GM21786 (cell line): ENCODE data around the gene MEGF6.

Experiments used
- ATAC-seq: cut with Tn5 transposase; IDR thresholded peaks from one replicate; pipeline ENCODE4 v1.9.1; 2021; ENCODE audit not compliant: unreplicated experiment

The MEGF6 gene

GRCh38 chr1:3491291-3492246, 119.7 kb downstream of the MEGF6 start:
- ATAC-seq, result peak; percentile 69

DNA sequence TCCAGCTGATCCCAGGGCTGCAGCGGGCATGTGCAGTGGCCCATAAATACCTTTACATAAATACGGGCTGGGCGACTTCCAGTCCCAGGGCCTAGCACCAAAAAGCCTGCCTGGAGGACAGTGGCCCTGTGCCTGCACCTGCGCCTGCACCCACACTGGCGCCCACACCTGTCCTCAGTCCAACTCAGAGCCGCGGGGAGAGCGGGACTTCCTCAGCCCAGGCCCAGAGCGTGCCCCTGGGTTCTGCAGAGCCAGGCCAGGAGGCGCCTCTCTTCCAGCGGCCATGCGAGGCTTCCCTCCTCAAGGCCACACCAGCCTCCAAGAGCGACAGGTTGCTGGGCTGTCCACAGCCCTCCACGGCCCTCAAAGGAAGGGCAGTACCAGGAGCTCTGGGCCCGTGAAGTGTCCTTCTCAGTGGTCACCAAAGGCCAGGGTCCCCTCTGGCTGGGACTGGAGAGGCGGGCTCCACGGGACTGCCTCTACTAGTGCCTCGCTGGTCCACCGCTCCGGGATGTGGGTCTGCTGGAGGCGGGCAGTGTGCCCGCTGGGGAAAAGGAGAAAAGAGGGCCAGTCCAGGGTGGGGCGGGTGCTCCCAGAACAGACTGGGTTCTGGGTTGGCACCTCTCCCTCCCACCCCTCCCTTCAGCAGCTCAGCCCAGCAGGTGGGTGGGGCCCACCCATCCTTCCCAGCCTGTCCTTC, 121.1 kb downstream of the MEGF6 start:
- no peak for ATAC-seq

GRCh38 chr1:3488432-3488831, 122.9 kb downstream of the MEGF6 start:
- no peak for ATAC-seq

- no peak for ATAC-seq
Observed at GRCh38 chr1:3485016-3485415, 126.3 kb downstream of the MEGF6 start.

DNA sequence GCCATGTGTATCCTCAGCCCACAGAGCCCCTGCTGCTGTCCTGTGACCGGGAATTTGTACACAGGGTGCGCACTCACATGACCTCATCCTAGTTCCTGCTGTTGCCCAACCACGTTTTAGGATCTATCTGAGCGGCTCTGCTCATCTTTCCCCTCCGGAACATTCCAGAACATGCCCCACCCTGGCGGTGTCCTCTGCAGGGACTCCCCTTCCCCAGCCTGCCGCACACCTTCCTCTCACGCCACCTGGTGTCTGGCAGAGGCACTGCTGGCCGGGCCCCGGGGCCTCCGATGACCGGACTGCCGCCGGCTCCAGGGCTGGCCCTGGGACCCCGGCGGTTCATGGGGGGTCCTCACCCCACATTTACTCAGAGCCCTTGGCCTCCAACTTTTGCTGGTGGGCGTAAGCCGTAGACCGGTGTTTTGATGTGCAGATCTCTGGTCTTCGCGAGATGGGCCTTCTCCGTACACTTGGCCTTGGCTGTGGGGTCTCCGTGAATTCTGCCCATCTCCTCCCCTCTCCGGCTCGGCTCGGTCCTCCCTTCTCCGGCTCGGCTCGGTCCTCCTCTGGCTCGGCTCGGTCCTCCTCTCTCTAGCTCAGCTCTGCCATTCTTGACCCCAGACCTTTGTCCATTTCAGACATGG, 127.4 kb downstream of the MEGF6 start:
- no peak for ATAC-seq

GRCh38 chr1:3483380-3483779, 127.9 kb downstream of the MEGF6 start:
- ATAC-seq, result no peak

DNA sequence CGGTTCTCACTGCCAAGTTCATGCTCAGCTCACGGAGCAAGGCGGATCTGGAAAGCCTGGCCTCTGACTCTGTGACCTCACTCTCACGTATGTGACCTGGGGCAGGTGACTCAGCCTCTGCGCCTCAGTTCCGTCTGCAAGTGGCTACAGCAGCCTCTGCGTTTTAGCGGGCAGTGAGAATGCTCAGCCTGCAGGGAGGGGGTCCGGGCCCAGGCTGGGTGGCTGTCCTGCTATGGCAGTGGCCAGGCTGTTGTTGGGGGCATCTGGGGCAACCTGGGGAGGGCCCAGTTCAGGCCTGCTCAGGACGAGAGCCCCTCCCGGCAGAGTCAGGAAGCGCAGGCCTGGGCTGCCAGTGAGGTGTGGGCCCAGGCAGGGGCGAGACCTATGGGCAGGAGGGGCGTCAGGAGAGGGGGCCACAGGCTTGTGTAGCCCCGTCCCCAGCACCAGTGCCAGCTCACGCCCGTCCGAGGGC, 128.9 kb downstream of the MEGF6 start:
- no peak for ATAC-seq

DNA sequence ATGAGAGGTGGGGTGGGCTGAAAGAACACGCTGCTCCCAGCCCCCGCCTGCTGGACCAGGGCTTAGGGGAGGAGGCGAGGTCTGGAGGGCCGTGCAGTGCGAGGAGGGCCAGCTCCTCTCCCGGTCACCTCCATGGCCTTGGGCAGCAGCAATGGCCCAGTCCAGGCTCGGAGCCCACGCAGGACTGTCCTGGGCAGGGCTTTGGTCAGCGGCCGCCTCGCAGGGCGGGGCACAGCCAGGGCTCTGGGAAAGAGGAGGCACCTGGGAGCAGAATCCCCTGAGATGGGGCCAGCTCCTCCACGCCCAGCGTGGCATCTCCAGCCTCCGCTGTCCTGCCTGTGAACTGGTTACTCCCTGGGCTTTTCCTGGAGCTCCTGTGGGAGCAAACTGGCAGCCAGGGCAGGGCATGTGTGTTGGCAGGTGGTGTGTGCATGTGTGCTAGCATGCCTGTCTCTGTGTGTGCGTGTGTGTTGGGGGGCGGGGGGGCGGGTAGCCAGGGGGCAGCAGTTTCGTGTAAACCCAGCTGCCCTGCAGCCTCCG, 129.4 kb downstream of the MEGF6 start:
- no peak for ATAC-seq

DNA sequence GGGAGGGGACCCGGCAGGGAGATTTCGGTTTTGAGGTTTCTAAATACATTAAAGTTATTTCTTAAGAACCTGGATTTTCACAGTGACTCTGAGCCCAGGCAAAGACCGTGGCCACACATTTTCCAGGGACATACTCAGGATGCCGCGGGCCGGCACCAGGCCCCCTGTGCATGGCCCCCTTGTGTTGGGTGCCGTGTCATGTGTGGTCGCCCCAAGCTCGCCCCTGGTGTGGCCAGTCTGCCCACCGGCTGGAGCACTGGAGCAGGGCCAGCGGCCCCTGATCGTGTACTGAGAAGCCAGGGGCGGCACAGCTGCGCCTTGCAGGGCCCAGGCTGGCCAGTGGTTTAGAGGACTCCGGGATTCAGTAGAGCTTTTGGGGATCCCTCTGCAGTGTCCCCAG, 130.3 kb downstream of the MEGF6 start:
- ATAC-seq, result no peak

GRCh38 chr1:3480369-3480719, 131.0 kb downstream of the MEGF6 start:
- ATAC-seq, result no peak

GRCh38 chr1:3479511-3480368, 131.6 kb downstream of the MEGF6 start:
- no peak for ATAC-seq

DNA sequence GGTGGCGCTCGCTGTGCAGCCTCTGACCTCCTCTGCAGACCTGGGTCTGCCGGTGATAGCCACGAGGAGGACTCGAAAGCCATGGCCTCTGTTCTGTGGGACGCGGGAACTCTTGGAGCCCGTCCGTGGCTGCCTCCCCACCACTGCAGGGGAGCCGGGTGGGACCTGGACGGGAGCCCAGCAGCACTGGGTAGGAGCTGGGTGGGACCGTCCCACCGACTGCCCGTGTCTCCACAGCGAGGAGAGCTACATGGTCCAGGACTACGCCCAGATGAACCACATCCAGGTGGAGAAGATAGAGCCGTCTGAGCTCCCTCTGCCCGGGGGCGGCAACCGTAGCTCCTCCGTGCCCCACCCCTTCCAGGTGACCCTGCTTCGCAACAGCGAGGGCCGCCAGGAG, 133.1 kb downstream of the MEGF6 start:
- no peak for ATAC-seq

GRCh38 chr1:3477241-3477995, 133.9 kb downstream of the MEGF6 start:
- no peak for ATAC-seq

GRCh38 chr1:3476666-3477065, 134.6 kb downstream of the MEGF6 start:
- ATAC-seq, result no peak

DNA sequence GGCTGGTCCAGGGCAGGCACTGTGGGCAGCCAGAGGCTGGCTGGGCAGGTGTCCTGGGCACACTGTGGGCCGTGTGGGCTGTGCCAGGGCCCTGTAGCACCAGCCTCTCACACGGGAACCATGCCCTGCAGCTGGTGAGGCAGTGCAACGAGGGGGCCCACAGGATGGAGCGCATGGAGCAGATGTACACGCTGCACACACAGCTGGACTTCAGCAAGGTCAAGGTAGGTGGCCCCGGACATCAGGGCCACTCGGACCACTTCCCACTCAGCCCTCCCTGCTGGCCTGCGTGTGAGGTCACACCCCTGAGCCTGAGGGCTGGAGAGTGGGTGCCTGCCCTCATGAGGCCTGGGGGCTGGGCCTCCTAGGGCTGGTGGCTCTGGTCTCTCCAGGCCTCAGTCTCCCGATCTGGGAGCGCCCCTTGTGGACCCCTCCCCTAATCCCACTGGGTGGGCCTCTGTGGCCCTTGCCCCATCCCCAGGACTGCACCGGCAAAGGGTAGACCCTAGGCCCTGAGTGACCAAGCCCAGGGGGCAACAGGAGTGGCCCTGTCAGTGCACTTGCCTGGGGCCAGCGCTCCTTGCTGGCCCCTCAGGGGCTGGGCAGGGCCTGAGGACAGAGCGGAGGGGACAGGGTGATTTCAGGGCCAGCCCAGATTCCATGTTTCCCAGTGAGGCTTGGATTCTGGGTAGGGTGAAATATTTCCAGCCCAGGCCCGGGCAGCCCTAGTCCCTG, 135.3 kb downstream of the MEGF6 start:
- no peak for ATAC-seq

- no peak for ATAC-seq
Observed at GRCh38 chr1:3474421-3474820, 136.9 kb downstream of the MEGF6 start.

DNA sequence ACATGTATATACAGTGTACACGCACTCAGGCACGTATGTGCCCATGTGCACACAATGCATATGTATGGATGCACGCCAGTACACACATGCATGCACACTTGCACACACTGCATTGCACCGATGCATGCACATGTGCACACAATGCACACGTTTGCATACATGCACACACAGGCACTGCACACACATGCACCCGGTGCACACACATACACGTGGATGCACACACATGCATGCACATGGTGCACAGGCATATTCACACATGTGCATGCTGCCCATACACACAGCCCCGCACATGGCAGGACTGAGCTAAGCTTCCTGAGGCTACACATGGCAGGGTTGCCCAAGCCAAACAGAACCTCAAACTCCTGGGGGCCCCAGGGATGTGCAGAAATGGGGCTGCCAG, 137.3 kb downstream of the MEGF6 start:
- no peak for ATAC-seq

DNA sequence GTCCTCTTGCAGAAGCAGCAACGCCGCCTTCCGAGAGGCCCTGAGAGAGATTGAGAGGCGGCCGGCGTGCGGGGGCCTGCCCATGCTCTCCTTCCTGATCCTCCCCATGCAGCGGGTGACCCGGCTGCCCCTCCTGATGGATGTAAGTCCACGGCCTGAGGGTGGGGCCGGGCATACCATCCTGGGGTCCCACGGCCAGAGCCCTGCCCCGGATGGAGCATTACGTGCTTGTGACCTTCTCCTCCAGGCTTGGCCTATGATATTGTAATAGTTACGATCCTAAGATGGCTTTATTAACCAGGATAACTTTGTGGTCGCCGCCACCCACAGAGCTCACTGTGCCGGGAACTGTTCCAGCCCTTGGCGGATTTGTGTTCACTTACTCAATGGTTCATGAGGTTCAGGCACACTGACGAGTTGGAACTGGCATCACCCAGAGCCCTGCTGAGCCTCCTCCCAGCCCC, 137.9 kb downstream of the MEGF6 start:
- no peak for ATAC-seq

DNA sequence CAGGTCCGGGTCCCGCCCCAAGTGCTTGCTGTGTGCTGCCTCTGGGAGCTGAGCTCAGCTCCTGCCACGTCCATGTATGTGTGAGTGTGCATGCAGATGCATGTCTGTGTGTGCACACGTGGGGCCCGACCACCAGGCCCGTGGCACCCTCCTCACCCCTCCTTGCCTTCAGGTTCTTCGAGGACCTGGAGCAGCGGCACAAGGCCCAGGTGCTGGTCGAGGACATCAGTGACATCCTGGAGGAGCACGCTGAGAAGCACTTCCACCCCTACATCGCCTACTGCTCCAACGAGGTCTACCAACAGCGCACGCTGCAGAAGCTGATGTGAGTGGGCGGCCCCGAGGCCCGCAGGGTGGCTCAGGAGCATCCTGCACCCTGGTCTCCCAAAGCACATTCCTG, 138.4 kb downstream of the MEGF6 start:
- no peak for ATAC-seq
